NT2/D1 (cell line): ENCODE measurements around the gene TGFBR2.

Experiments used
- SUZ12 ChIP-seq: IDR thresholded peaks from 2 replicates; pipeline ENCODE4 v1.6.1; 2011; ENCODE audit not compliant: insufficient read length, insufficient read depth; ENCODE audit errors: extremely low read depth
- YY1 ChIP-seq: IDR thresholded peaks from 2 replicates; pipeline ENCODE4 v1.6.1; 2011; ENCODE audit not compliant: insufficient read length, insufficient read depth
- ZNF274 ChIP-seq: IDR thresholded peaks from 2 replicates; pipeline ENCODE4 v1.6.1; 2011; ENCODE audit warnings: mild to moderate bottlenecking, low read depth, low read length

DNA sequence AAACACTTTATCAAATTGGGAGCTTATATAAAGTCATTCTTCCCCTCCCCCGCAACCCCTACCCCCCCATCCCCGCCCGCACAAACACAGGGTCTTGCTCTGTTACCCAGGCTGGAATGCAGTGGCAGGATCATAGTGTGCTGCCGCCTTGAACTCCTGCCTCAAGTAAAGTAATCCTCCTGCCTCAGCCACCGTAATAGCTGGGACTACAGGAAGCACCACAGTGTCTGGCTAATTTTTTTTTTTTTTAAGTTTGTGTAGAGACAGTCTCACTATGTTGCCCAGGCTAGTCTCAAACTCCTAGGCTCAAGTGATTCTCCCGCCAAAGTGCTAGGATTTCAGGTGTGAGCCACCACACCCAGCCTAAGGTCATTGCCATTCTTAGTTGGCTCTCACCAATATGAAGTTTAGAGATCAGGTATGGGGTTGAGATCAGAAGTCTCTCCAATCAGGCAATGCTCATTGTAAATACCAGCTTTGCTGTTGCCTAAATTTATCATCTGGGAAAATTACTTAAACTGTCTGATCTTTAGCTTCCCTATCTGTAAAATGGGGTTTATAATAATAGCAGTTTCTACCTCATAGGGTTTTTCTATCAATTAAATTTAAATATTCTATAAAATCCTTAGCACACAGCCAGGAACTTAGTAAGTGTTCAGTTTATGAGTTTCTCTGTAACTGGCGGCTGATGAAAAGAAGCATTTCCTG is 60.3 kb downstream of the TGFBR2 start:
- TF ChIP-seq YY1: no peak
- no peak for TF ChIP-seq ZNF274
- no peak for TF ChIP-seq SUZ12
